ENCODE measurements around the gene TTF1. TPM values are rescaled to one million over a fixed set of nuclear protein-coding genes. Genes with fewer than 3 reads are reported as not detected.
A peak's percentile ranks its signal among the peaks of the same experiment; 100 is the strongest.

TTF1 gene
- total RNA-seq, 4 donors from 2014 or later: 6.4 to 14.2 (median 9.4) TPM

DNA sequence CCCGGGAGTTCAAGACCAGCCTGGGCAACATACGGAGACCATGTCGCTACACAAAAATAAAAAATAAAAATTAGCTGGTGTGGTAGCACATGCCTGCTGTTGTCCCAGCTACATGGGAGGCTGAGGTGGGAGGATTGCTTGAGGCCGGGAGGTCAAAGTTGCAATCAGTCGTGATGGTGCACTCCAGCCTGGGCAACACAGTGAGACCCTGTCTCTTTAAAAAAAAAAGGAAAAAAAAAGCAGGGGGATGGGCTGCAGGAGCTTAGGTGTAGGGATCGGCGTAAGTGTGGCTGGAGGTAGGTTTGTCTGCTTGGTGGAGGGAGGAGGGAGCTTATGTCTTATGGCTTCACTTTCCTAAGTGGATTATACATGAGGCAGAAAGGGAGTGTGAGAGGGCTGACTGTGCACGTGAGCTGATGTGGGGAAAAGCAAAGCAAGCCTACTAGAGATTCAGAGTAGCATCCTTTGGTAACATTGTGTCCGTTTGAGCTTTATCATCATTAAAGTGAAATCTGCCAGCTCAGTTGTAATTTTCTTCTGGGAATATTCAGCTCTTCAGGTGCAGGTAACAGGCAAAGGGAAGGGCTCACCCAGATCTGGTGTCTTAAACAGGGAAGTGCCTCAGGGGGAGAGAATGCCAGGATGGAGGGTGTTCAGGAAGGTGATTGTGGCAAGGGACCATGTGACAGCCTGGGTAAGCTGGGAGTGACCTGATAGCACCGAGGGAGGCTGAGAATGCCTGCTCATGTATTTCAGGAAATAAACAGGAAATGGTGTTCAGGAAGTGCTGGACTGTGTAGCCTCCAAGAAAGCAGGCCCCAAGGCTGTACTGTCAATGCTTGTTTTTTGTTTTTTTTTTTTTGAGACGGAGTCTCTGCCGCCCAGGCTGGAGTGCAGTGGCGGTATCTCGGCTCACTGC lies 34.2 kb downstream of the TTF1 start:
- in situ Hi-C loops (cut with MboI; ENCODE audit: low pct_ligation_motif_present in 1 of 4, low pct_unique_long_range_greater_than_20kb in 1 of 4, low sequenced_read_pairs in 3 of 4) (no loop called here), intact Hi-C loops (cut with DNase I; ENCODE audit: low total_unique reads) (loop anchor here (5.0 kb wide), 1 partner anchor 1215 kb away; no protein-coding TSS in a partner anchor)
- H3K4me1 ChIP-seq: peaks cover 0 to 9% (median 0%) of the 10 kb centered on the region in 4 donors
- TF ChIP-seq POLR2AphosphoS5 (IDR thresholded peaks at IDR 0.05): no peak
- TF ChIP-seq POLR2A (IDR thresholded peaks at IDR 0.05): no peak
- 70 to 76% methylated on average over 11 to 14 of the region's 14 CpGs for WGBS, 2 donors (ENCODE audit: low coverage in 1 of 2)
- H3K36me3 ChIP-seq: peaks cover 0 to 20% (median 6%) of the 10 kb centered on the region in 4 donors
- H3K4me3 ChIP-seq: no peak overlapping the region
- H3K27me3 ChIP-seq: no peaks in the 10 kb centered on the region
- no peaks in the 10 kb centered on the region for H3K9me3 ChIP-seq
- DNase-seq: peak; percentile 35
- peak overlapping the region; percentile 16 to 53 (median 36) for H3K27ac ChIP-seq

DNA sequence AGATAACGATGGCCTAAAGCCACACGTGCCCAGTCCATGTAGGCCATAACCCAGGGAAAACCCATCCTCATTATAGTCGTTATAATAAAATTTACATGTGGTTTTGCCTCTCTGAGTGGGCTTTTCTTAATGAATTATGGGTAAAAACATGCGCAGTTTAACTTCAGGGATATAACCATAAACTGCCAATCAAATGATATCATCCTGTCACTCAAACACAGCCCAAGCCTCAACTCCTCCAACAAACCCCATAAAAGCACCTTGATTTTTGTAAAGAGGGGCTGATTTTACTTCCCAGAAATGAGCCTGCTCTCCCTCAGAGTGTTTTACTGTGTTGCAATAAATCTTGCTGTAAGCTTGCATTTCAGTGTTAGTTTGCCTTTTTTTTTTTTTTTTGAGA lies 36.0 kb downstream of the TTF1 start:
- Histone ChIP-seq H3K36me3 (peaks cover 0 to 6% (median 0%) of the 10 kb centered on the region in 4 donors), H3K4me1 (peaks cover 0 to 9% (median 0%) of the 10 kb centered on the region in 4 donors), H3K27me3 (no peaks in the 10 kb centered on the region), H3K27ac (no peak overlapping the region), H3K9me3 (no peaks in the 10 kb centered on the region), H3K4me3 (no peak overlapping the region)
- TF ChIP-seq POLR2AphosphoS5 (IDR thresholded peaks at IDR 0.05): no peak
- TF ChIP-seq EP300 (IDR thresholded peaks at IDR 0.05; ENCODE audit: low read depth): no peak
- TF ChIP-seq POLR2A (IDR thresholded peaks at IDR 0.05): no peak
- TF ChIP-seq, protein P1, sequence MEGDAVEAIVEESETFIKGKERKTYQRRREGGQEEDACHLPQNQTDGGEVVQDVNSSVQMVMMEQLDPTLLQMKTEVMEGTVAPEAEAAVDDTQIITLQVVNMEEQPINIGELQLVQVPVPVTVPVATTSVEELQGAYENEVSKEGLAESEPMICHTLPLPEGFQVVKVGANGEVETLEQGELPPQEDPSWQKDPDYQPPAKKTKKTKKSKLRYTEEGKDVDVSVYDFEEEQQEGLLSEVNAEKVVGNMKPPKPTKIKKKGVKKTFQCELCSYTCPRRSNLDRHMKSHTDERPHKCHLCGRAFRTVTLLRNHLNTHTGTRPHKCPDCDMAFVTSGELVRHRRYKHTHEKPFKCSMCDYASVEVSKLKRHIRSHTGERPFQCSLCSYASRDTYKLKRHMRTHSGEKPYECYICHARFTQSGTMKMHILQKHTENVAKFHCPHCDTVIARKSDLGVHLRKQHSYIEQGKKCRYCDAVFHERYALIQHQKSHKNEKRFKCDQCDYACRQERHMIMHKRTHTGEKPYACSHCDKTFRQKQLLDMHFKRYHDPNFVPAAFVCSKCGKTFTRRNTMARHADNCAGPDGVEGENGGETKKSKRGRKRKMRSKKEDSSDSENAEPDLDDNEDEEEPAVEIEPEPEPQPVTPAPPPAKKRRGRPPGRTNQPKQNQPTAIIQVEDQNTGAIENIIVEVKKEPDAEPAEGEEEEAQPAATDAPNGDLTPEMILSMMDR (IDR thresholded peaks at IDR 0.05): no peak
- intact Hi-C loops (cut with DNase I; ENCODE audit: low total_unique reads) (loop anchor here (5.0 kb wide), 1 partner anchor 1213 kb away; no protein-coding TSS in a partner anchor), in situ Hi-C loops (cut with MboI; ENCODE audit: low pct_ligation_motif_present in 1 of 4, low pct_unique_long_range_greater_than_20kb in 1 of 4, low sequenced_read_pairs in 3 of 4) (no loop called here)
- no peak for DNase-seq
- WGBS, 2 donors (ENCODE audit: low coverage in 1 of 2): 75 to 83% methylated on average over 4 of the region's 4 CpGs

DNA sequence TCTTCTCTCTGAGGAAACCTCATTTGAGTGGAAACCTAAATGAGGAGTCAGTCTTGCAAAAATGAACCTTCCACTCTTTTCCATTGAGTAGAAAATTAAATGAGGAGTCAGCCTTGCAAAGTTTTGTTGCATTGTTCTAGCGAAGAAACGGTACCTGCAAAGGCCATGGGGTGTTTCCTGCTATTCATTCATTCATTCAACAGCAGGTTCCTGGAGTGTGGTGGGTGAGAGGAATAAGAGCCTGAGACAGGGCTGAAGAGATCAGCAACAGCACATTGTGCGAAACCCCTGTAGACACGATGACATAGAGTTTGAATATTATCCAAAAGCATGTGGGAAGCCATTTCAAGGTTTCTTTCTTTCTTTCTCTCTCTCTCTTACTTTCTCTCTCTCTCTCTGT lies 37.2 kb downstream of the TTF1 start:
- Histone ChIP-seq H3K27me3 (no peaks in the 10 kb centered on the region), H3K9me3 (no peaks in the 10 kb centered on the region), H3K27ac (no peak overlapping the region), H3K36me3 (no peaks in the 10 kb centered on the region), H3K4me3 (no peak overlapping the region), H3K4me1 (peaks cover 0 to 9% (median 0%) of the 10 kb centered on the region in 4 donors)
- WGBS, 2 donors (ENCODE audit: low coverage in 1 of 2): 86 to 91% methylated on average over 4 of the region's 4 CpGs
- DNase-seq: no peak
- TF ChIP-seq POLR2A (IDR thresholded peaks at IDR 0.05) (no peak), EP300 (IDR thresholded peaks at IDR 0.05; ENCODE audit: low read depth) (no peak), POLR2AphosphoS5 (IDR thresholded peaks at IDR 0.05) (no peak)
- TF ChIP-seq, protein P1 (IDR thresholded peaks at IDR 0.05): no peak
- in situ Hi-C loops (cut with MboI; ENCODE audit: low pct_ligation_motif_present in 1 of 4, low pct_unique_long_range_greater_than_20kb in 1 of 4, low sequenced_read_pairs in 3 of 4) (no loop called here), intact Hi-C loops (cut with DNase I; ENCODE audit: low total_unique reads) (no loop called here)

DNA sequence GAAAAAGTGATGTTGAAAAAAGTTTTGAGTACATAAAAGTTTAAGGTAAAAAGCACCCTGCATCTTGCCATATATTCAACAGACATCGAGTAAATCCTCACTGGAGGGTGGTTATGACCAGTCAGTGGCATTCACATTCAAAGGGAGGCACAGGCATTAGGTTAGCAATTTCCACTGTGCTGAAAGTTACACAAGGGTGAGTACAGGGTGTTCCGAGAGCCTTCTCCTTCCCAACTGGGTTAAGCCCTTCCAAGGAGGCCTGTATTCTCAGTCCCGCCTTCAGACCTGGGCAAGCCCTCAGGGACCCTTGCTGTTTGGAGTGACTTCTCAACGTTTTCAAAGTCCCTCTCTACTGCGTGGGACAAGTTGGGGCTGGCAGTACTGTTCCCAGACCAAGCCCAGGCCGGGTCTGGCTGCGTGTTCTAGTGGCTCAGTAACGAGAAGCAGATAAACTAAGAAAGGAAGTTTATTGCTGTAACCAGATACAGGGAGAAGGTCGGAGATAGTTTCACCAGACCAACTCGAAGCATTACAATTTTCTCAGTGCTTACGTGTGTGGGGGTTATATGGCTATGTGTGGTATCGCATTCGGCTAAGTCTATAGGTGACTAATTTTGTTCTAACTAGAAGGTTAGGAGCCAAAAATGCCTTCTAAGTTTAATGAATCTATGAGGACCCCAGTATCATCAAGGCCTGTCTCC lies 38.9 kb downstream of the TTF1 start:
- Histone ChIP-seq H3K4me1 (peaks cover 0 to 7% (median 0%) of the 10 kb centered on the region in 4 donors), H3K9me3 (no peaks in the 10 kb centered on the region), H3K36me3 (no peaks in the 10 kb centered on the region), H3K27ac (no peak overlapping the region), H3K27me3 (no peaks in the 10 kb centered on the region), H3K4me3 (no peak overlapping the region)
- WGBS, 2 donors (ENCODE audit: low coverage in 1 of 2): 53 to 72% methylated on average over 3 to 13 of the region's 13 CpGs
- DNase-seq: no peak
- TF ChIP-seq EP300 (IDR thresholded peaks at IDR 0.05; ENCODE audit: low read depth) (no peak), POLR2A (IDR thresholded peaks at IDR 0.05) (no peak), POLR2AphosphoS5 (IDR thresholded peaks at IDR 0.05) (no peak)
- TF ChIP-seq, protein P1 (IDR thresholded peaks at IDR 0.05): no peak
- in situ Hi-C loops (cut with MboI; ENCODE audit: low pct_ligation_motif_present in 1 of 4, low pct_unique_long_range_greater_than_20kb in 1 of 4, low sequenced_read_pairs in 3 of 4) (no loop called here), intact Hi-C loops (cut with DNase I; ENCODE audit: low total_unique reads) (no loop called here)
